Measurements from ENCODE around the gene CROCC2.

CROCC2 gene

DNA sequence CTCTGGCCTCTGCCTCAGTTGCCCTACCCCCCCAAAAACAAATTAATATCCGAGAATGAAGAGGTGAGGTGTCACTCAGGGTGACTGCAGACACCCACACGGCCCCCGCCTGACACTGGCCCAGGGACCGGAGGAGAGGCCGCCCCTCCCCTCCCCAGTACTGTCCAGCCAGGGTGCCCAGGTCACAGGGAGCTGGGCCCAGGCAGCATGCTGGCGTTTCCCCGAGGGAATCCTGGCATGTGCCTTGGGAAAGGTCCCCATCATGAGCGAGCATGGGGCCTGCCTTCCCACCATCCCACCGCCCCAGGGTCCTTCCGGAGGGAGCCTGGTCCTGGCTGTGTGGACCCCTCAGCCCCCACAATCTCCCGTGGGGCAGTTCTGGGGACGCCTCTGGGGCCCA lies 13.2 kb upstream of the CROCC2 start:
- no peak for DNase-seq

- no peak for DNase-seq
Observed at GRCh38 chr2:240893363-240893844, 12.7 kb upstream of the CROCC2 start.

DNA sequence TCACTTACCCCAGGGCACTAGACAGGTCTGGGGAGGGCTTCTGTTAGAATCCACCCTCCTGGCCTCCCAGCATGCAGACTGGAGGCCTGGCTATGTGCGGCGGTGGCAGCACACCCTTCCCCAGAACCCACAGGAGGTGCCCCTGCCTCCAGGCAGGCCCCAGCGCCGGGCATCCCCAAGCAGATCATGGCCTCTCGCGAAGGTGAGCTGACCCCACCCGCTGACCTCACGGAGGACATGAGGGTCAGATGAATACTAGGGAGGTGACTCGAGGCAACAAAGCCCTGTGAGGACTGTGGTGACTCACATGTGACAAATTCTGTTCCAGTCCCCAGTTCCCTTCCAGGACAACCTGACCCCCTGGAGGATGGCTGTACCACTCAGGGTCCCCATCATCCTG lies 12.1 kb upstream of the CROCC2 start:
- DNase-seq = no peak

- no peak for DNase-seq
Observed at GRCh38 chr2:240894836-240895558, 11.1 kb upstream of the CROCC2 start.

GRCh38 chr2:240895656-240896388 lies 10.3 kb upstream of the CROCC2 start, which contains the start of gene MAB21L4:
MAB21L4 (minus strand) TSS chr2:240896156; CDS start chr2:240895997, 159 bp downstream.
- no peak for DNase-seq

DNA sequence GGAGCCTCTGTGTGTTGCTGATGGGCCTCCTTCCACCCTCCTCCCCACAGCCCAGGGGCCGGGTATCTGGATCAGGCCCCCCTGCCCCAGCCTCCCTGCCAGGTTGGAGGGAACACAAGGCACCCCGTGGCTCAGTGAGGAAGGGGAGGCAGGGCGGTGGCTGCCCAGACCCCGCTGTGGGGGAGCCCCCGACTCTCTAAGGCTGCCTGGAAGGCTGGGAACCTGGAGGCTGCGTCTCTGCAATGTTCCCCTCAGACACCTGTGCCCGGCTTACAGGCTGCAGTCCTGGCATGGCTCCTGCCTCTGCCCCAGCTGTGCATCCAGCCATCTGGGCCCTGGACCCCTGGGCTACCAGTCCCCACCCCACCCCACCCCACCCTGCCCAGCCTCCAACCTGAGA lies 9.7 kb upstream of the CROCC2 start:
- DNase-seq = no peak

GRCh38 chr2:240896871-240897692 lies 9.1 kb upstream of the CROCC2 start:
- DNase-seq = no peak

DNA sequence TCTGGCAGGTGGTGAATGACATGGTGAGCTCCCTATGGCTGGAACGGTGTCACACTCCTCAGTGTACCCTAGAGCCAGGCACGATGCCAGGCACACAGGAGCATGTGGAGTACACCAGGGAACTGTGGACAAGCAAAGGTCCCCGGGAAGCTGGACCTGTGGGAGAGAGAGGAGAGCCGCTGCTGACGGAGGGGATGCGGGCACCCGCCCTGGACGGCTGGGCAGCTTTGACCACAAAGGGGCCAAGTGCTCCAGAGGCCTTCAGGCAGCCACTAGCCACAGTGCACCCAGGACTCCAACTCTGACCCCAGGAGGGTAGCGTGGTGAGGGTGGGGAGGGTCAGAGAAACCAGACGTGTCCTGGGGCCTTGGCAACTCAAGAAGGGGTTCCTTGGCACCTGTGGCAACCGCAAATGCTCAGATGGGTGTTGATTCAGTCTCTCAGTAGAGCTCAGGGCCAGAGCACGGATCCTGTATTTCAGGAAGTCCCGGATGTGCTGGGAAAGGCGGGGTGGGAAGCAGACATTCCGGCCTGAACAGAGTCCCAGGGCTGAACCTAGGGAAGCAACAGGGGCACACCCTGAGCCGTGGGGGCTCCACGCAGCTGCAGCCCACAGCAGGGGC lies 7.9 kb upstream of the CROCC2 start:
- no peak for DNase-seq

- no peak for DNase-seq
Observed at GRCh38 chr2:240898731-240899467, 7.2 kb upstream of the CROCC2 start.

DNA sequence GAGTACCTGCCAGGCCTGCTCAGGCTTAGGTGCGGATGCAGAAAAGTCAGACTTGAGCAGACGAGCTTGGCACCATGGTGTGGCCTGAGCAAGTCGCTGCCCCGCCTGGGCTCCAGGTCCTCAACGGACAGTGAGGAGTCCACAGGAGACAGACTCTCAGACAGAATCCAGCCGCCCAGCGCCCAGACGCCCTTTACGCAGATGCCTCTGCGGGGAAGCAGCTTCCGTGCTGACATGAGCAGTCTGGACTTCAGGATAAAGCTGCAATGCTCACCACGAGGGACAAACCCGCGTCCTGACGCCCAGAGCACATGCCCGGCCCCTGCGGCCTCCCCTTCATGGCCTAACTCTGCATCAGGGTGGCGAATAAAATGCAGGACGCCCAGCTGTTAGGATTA lies 6.7 kb upstream of the CROCC2 start:
- no peak for DNase-seq

DNA sequence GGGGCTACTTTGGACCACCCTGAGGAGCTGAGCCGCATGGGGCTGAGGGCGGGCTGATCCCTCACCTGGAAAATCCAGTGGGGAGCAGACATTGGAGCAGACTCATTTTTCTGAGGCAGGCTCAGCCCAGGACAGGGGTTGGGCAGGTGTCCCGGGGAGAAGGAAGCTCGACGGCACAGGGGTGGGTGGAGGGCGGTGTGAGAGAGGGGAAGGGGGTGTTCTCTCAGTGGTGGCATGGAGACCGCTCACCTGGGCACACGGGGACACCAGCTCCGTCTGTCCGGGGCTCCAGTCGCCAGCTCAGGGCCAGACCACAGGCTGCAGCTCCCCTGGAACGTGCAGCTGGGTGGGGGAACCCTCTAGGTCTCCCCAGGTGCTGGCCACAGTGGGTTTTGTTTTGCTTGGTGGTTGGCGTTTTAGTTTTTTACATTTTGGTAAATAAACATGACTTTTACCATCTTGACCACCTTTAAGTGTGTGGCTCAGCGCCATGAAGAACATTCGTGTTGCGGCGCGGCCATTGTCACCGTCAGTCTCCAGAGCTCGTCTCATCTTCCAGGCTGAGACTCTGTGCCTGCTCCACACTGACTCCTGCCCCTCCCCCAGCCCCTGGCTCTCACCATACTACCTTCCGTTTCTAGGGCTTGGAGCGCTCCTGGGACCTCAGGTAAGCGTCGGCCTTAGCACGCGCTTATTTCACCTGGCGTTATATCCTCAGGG lies 5.8 kb upstream of the CROCC2 start:
- no peak for DNase-seq

GRCh38 chr2:240901986-240902614 lies 4.0 kb upstream of the CROCC2 start:
- DNase-seq = no peak

DNA sequence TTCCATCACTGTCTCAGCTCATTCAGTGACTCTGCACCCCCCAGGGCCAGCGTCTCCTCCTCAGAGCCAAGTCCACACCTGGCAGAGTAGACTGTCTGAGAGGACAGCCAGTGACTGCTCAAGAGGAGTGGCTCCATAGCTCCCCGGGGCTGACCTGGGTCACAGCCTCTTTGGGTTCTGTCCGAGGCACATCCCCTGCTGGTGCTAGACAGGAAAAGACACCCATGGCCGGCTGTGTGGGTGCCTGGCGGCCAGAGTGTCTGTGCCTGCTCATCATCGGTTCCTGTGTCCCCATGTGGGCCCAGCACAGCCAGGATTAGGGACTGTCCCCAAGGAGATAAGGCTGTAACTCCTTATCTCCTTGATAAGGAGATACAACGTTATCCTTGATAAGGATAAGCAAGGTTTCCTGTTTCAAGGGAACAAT lies 3.5 kb upstream of the CROCC2 start:
- DNase-seq = no peak

GRCh38 chr2:240903191-240904060 lies 2.7 kb upstream of the CROCC2 start:
- no peak for DNase-seq

GRCh38 chr2:240904216-240905175 lies 1.6 kb upstream of the CROCC2 start:
- DNase-seq = no peak

DNA sequence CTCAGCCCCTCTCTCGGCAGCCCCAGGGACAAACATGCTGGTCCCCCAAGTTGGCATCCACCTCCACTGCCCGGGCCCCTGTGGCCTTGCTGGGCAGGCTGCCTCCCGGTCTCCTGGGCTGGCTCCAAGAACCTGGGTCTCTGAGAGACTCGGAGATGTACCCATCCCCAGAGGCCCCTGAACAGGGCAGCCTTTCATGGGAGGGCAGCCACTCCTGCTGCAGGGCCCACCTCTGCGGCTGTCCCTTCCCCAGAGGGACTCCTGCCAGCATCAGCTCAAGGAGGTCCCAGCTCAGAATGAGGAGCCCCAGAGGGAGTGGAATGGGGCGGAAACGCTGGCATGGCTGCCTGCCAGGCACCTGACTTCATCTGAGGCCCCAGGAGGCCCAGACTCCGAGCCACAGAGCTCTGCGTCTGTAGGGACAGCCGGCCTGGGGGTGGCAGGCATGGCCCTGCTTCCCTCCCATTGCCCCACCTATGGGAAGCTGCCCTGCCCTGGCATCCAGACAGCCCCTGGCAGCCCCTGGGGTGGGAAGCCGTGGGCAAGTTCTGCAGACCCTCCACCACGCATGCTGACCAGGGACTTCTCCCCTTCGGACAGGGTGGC lies 857 bp upstream of the CROCC2 start:
- DNase-seq = no peak

DNA sequence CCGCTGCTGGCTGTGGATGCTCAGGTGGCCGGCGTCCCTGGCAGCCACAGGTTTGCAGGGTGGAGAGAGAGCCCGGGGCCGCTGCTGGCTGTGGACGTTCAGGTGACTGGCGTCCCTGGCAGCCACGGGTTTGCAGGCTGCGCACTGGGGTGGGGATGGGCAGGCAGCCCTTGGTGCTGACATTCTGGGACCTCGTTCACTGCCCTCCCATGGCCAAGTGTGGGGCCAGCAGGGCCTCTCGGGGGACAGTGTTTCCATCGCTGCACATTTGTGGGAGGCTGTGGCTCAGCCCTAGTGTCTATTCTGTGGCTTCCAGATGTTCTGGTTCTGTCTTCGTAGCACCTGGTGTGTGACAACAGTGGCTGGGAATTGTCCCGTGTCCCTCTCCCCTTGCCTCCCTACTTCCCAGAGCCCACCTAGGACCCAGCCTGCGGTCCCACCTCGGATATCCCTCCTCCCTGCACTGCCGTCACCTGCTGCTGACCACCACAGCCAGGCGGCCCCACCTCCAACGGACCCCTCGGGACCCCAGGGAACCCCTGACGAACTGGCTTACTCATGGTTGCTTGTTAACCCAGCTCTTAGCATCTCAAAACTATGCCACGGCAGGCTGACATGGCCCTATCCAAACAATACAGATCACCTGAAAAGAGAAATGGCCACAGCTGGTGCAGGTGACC lies 915 bp downstream of the CROCC2 start:
- DNase-seq = no peak
